Lower leg skin (tissue), 4 donors: ENCODE results near the gene FBXL15. TPM values are rescaled to one million over a fixed set of nuclear protein-coding genes. Genes with fewer than 3 reads are reported as not detected.

ENCODE experiments used
- DNase-seq, 2 donors: peaks; one replicate each; pipeline ENCODE4 v3.0.0-alpha.2; 2019; ENCODE audit warnings: low spot score in 2 of 2
- H3K4me3 ChIP-seq: fragments of 200-600 bp; sonication (generic); 2 replicates; pipeline ENCODE4 v1.5.1; 2017; ENCODE audit warnings: mild to moderate bottlenecking, low read depth; ENCODE audit not compliant: poor library complexity, severe bottlenecking
- CTCF ChIP-seq, 3 donors: fragments of 450-650 bp; IDR thresholded peaks; one replicate each; pipeline ENCODE4 v1.5.1; 2016; ENCODE audit warnings: antibody characterized with exemption in 3 of 3, mild to moderate bottlenecking in 3 of 3, moderate library complexity in 2 of 3
- POLR2A ChIP-seq, 2 donors: fragments of 450-650 bp; IDR thresholded peaks; one replicate each; pipeline ENCODE4 v1.6.1; 2016 to 2017; ENCODE audit warnings: antibody characterized with exemption in 2 of 2, mild to moderate bottlenecking in 1 of 2, moderate library complexity in 1 of 2
- WGBS, 2 donors: methylation state at CpG; one replicate each; pipeline ENCODE4 v1.1.5; 2018; 5-methylcytosine and 5-hydroxymethylcytosine counted together
- intact Hi-C: fragments of 100-400 bp; cut with DNase I; formaldehyde crosslinking; loops from one replicate; pipeline ENCODE4 v1.15.0; 2023; ENCODE audit warnings: low total_unique reads
- total RNA-seq, 4 donors: library from RNA; depleted of rRNA; stranded (reverse); fragments of >200 nt; gene quantifications; one replicate each; pipeline ENCODE4 v1.1.0, GENCODE V29; 2016

Gene FBXL15
- total RNA-seq, 4 donors from 2014 or later: 18.2 to 25.3 (median 19.1) TPM

GRCh38 chr10:102379383-102379782 is 41.3 kb upstream of the FBXL15 start:
- DNase-seq: no peak
- TF ChIP-seq CTCF (IDR thresholded peaks at IDR 0.05) (no peak), POLR2A (IDR thresholded peaks at IDR 0.05) (no peak)
- intact Hi-C loops: no loop called here
- WGBS, 2 donors: 94 to 96% methylated on average over 5 to 6 of the region's 6 CpGs
- H3K4me3 ChIP-seq: no peak overlapping the region

GRCh38 chr10:102381983-102382382 is 38.7 kb upstream of the FBXL15 start:
- intact Hi-C loops: no loop called here
- no peak for DNase-seq
- WGBS, 2 donors: 58 to 71% methylated on average over 8 to 9 of the region's 9 CpGs
- H3K4me3 ChIP-seq: no peak overlapping the region
- TF ChIP-seq POLR2A (IDR thresholded peaks at IDR 0.05): no peak
- no peak for TF ChIP-seq CTCF (IDR thresholded peaks at IDR 0.05)

- TF ChIP-seq CTCF (IDR thresholded peaks at IDR 0.05) (no peak), POLR2A (IDR thresholded peaks at IDR 0.05) (no peak)
- DNase-seq: no peak
- intact Hi-C loops: no loop called here
- WGBS, 2 donors: 90 to 95% methylated on average over 8 of the region's 8 CpGs
- H3K4me3 ChIP-seq: no peak overlapping the region
These were observed 37.8 kb upstream of the FBXL15 start for GRCh38 chr10:102382871-102383270.

GRCh38 chr10:102384053-102384452 is 36.6 kb upstream of the FBXL15 start:
- H3K4me3 ChIP-seq: no peak overlapping the region
- intact Hi-C loops: no loop called here
- DNase-seq: no peak
- TF ChIP-seq CTCF (IDR thresholded peaks at IDR 0.05): no peak
- no peak for TF ChIP-seq POLR2A (IDR thresholded peaks at IDR 0.05)
- WGBS, 2 donors: 38 to 47% methylated on average over 6 of the region's 6 CpGs

- H3K4me3 ChIP-seq: no peak overlapping the region
- DNase-seq: no peak
- intact Hi-C loops: no loop called here
- no peak for TF ChIP-seq POLR2A (IDR thresholded peaks at IDR 0.05)
- TF ChIP-seq CTCF (IDR thresholded peaks at IDR 0.05): no peak
- 53 to 58% methylated on average over 4 of the region's 4 CpGs for WGBS, 2 donors
These were observed 35.8 kb upstream of the FBXL15 start for GRCh38 chr10:102384606-102385429.
